WTC11 (cell line): ENCODE results near the gene KRTAP12-4. TPM values are rescaled to one million over a fixed set of nuclear protein-coding genes. Genes with fewer than 3 reads are reported as not detected.
A peak's percentile ranks its signal among the peaks of the same experiment; 100 is the strongest.

Experiments
- ATAC-seq: fragments of 200-7000 bp; cut with Tn5 transposase; 2 replicates; pipeline ENCODE4 v1.10.0; 2021; ENCODE audit warnings: mild to moderate bottlenecking, moderate library complexity
- CTCF ChIA-PET: fragments of 300-600 bp; sonication (Branson Sonifier 250); formaldehyde crosslinking; loops from one replicate; lab custom pipeline; 2021; ENCODE audit warnings: antibody characterized with exemption; lab: Charles Lee
- POLR2A ChIA-PET: fragments of 350-600 bp; sonication (Branson Sonifier 250); formaldehyde crosslinking; loops from one replicate; lab custom pipeline; 2021; ENCODE audit warnings: antibody characterized with exemption; lab: Charles Lee
- DNase-seq: peaks from one replicate; pipeline ENCODE4 v3.0.0; 2021; ENCODE audit warnings: low spot score
- H3K27ac Mint-ChIP-seq: 2 replicates; pipeline ENCODE4 v1.8.0; 2021; ENCODE audit warnings: mixed read lengths
- H3K27me3 Mint-ChIP-seq: 2 replicates; pipeline ENCODE4 v1.8.0; 2021; ENCODE audit warnings: low read depth, mild to moderate bottlenecking, moderate library complexity, mixed read lengths
- H3K36me3 Mint-ChIP-seq: 2 replicates; pipeline ENCODE4 v1.8.0; 2021; ENCODE audit warnings: mixed read lengths
- H3K4me1 Mint-ChIP-seq: 2 replicates; pipeline ENCODE4 v1.8.0; 2022; ENCODE audit warnings: mixed read lengths
- H3K4me3 Mint-ChIP-seq: 2 replicates; pipeline ENCODE4 v1.8.0; 2021; ENCODE audit warnings: mild to moderate bottlenecking, moderate library complexity, mixed read lengths
- H3K9me3 Mint-ChIP-seq: 2 replicates; pipeline ENCODE4 v1.8.0; 2021; ENCODE audit warnings: mixed read lengths
- AFF4 ChIP-seq: sonication (generic); formaldehyde crosslinking; IDR thresholded peaks from 2 replicates; pipeline ENCODE4 v1.8.1; 2023; ENCODE audit warnings: mild to moderate bottlenecking, missing genetic modification reagents, borderline replicate concordance
- CREB1 ChIP-seq: sonication (generic); formaldehyde crosslinking; IDR thresholded peaks from 2 replicates; pipeline ENCODE4 v1.8.0; 2023; ENCODE audit warnings: mild to moderate bottlenecking, missing genetic modification reagents
- ESRRA ChIP-seq: sonication (generic); formaldehyde crosslinking; IDR thresholded peaks from 2 replicates; pipeline ENCODE4 v1.8.1; 2022; ENCODE audit warnings: mild to moderate bottlenecking, missing genetic modification reagents, borderline replicate concordance
- ETV6 ChIP-seq: sonication (generic); formaldehyde crosslinking; IDR thresholded peaks from 2 replicates; pipeline ENCODE4 v1.8.1; 2022; ENCODE audit warnings: mild to moderate bottlenecking, missing genetic modification reagents
- FOXP1 ChIP-seq: sonication (generic); formaldehyde crosslinking; IDR thresholded peaks from 2 replicates; pipeline ENCODE4 v1.8.0; 2022; ENCODE audit warnings: missing genetic modification reagents, mild to moderate bottlenecking, moderate library complexity, borderline replicate concordance
- HMGXB4 ChIP-seq: sonication (generic); formaldehyde crosslinking; IDR thresholded peaks from 2 replicates; pipeline ENCODE4 v1.8.1; 2023; ENCODE audit warnings: mild to moderate bottlenecking, moderate library complexity, missing genetic modification reagents
- MLX ChIP-seq: sonication (generic); formaldehyde crosslinking; IDR thresholded peaks from 2 replicates; pipeline ENCODE4 v1.8.1; 2023; ENCODE audit warnings: mild to moderate bottlenecking, missing genetic modification reagents, moderate library complexity
- OVOL2 ChIP-seq: fragments of 250-450 bp; sonication (Bioruptor Pico); IDR thresholded peaks from 2 replicates; pipeline ENCODE4 v1.9.0; 2021; ENCODE audit warnings: mild to moderate bottlenecking, borderline replicate concordance
- ZBTB43 ChIP-seq: sonication (generic); formaldehyde crosslinking; IDR thresholded peaks from 2 replicates; pipeline ENCODE4 v1.8.1; 2023; ENCODE audit warnings: mild to moderate bottlenecking, missing genetic modification reagents
- ZNF317 ChIP-seq: sonication (generic); formaldehyde crosslinking; IDR thresholded peaks from 2 replicates; pipeline ENCODE4 v1.8.1; 2023; ENCODE audit warnings: low read depth, mild to moderate bottlenecking, moderate library complexity, missing genetic modification reagents, borderline replicate concordance
- ZSCAN18 ChIP-seq: fragments of 250-450 bp; sonication (Bioruptor Pico); IDR thresholded peaks from 2 replicates; pipeline ENCODE4 v2.1.2; 2022; ENCODE audit warnings: mild to moderate bottlenecking, moderate library complexity
- total RNA-seq: library from RNA; stranded (reverse); gene quantifications from 3 replicates; pipeline ENCODE4 v1.2.3, GENCODE V29; 2021

The KRTAP12-4 gene
- total RNA-seq, 1 experiment from 2014 or later: not detected

- TF ChIP-seq MLX (CRISPR knock-in tag): no peak
- no peak for TF ChIP-seq AFF4 (CRISPR knock-in tag)
- no peak for TF ChIP-seq ZBTB43
- TF ChIP-seq FOXP1 (CRISPR knock-in tag): no peak
- TF ChIP-seq HMGXB4: no peak
Measured at GRCh38 chr21:44636209-44637017, 18.0 kb downstream of the KRTAP12-4 start (continued).

- H3K4me1 Mint-ChIP-seq: peaks cover 5% of the 10 kb centered on the region; the same call in 1 of the 2 replicates
- DNase-seq (no peak), ATAC-seq (no peak)
- H3K27me3 Mint-ChIP-seq: peaks cover 5% of the 10 kb centered on the region; the same call in 1 of the 2 replicates
- H3K9me3 Mint-ChIP-seq: peaks cover 38% of the 10 kb centered on the region
- H3K4me3 Mint-ChIP-seq: no peak overlapping the region
- CTCF ChIA-PET: no interaction called here
- TF ChIP-seq ESRRA (CRISPR knock-in tag): no peak
- no peak for TF ChIP-seq OVOL2 (CRISPR knock-in tag)
- no peak for TF ChIP-seq CREB1 (CRISPR knock-in tag)
- TF ChIP-seq ZNF317 (CRISPR knock-in tag): peak; percentile 87; the same call in 1 of the 2 replicates
- TF ChIP-seq, all 79 proteins: peak for 1
- POLR2A ChIA-PET: no interaction called here
- H3K36me3 Mint-ChIP-seq: peaks cover 22% of the 10 kb centered on the region
- no peak overlapping the region for H3K27ac Mint-ChIP-seq
Measured at GRCh38 chr21:44632067-44632466, 22.4 kb downstream of the KRTAP12-4 start.

- H3K36me3 Mint-ChIP-seq: peaks cover 22% of the 10 kb centered on the region
- H3K27ac Mint-ChIP-seq: no peak overlapping the region
- no peak overlapping the region for H3K4me3 Mint-ChIP-seq
- CTCF ChIA-PET: no interaction called here
- POLR2A ChIA-PET: interaction anchor here (1.0 kb wide), 1 partner anchor 243 kb away, joined by 4 read pairs; the partner anchor contains the start of gene PTTG1IP
- H3K27me3 Mint-ChIP-seq: peaks cover 5% of the 10 kb centered on the region; the same call in 1 of the 2 replicates
- DNase-seq: no peak
- H3K9me3 Mint-ChIP-seq: peaks cover 38% of the 10 kb centered on the region
- TF ChIP-seq ZSCAN18 (CRISPR knock-in tag) (no peak), ETV6 (CRISPR knock-in tag) (peak; percentile 83)
- peaks cover 3% of the 10 kb centered on the region; the same call in 1 of the 2 replicates for H3K4me1 Mint-ChIP-seq
- no peak for ATAC-seq
Measured at GRCh38 chr21:44630440-44630839, 24.0 kb downstream of the KRTAP12-4 start.
